Activated CD4-positive, alpha-beta T cell treated with anti-CD3 and anti-CD28 coated beads for 1 hour (primary cell): ENCODE results near the gene SPTBN5.

Source experiments
- DNase-seq: peaks from one replicate; pipeline ENCODE4 v3.0.0-alpha.2; 2020

Gene SPTBN5

DNA sequence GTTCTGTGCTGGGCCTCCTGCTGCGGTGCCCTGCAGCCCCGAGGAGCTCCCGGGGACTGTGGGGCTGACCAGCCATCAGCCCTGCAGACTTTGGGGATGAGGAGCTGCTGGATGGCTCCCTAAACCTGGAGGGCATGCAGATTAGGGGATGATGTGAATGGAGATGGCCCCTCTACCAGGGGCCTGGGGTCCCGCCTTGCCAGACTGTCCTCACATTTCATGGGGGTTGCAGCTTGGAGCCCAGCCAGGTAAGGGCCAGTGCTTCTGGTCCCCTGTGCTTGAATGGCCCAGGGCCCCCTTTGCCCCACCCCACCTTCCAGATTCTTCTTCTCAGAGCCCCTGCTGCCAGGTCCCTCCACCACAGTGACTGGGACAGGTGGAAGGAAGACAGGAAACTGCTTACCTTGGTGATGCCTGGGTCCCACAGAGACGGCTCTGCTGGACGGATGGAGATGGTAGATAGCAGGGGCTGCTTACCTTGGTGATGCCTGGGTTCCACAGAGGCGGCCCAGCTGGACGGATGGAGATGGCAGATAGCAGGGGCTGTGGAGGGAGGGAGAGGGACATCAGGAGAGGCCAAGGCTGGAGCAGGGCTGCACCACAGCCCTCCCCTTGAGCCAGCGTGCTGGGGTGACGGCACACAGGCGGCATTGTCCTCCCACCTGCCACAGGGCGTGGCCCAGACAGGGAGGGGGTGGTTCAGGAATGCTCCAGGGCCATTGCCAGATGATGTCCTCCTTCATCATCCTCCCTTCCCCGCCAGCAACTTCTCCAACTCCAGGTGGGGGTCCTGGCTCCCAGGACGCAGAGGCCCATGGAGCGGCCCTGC, at the start of gene SPTBN5:
Gene SPTBN5 (minus strand): TSS at position 632 of the 829 bp plus-strand sequence. CDS start 556 bp downstream, at position 76.
- DNase-seq = no peak

DNA sequence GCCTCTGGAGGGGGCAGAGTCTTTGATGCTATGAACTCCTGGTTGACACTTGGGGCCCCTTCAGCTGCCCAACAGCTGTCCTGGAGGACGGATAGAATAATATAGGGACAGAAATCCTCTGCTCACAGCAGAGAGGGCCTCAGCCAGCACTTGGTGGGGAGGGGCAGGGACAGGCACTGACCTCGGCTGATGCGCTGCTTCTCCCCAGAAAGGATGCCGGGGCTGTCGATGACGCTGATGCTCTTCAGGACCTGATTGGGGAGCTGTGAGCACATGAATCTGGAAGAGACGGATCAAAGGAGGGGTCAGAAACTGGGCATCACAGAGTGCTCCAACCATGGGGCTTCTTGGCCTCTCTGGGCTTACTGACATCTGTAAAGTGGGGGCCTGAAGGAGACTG, 49.0 kb upstream of the SPTBN5 start:
- no peak for DNase-seq

DNA sequence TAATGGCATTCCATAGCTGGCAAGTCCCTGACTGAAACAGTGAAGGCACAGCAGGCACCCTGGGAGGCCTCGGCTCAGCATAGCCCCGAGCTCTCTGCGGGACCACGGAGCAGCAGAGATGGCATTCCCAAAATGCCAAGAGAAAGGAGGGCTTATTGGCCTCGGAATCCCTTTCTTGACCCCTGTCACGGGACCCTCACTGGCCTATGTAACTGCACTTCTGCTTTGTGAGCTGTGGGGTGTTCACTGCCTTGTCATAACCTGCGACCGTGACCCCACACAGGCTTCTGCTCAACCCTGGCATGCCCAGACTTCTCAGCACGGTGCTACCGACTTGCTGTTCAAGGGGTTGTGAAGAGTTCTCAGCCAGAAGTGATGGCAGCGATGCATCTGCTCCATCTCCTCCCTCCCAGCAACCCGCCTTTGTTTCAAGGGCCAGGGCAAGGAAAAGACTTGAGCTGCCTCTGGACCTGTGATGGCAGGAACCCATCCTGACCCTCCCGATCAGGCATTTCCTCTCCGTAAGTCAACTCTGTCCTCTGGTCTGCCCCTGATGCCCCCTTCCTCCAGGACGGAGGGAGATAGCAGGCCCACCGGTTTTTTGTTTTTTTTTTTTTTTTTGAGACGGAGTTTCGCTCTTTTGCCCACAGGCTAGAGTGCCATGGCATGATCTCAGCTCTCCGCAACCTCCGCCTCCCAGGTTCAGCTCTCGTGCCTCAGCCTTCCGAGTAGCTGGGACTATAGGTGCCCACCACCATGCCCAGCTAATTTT, 48.0 kb upstream of the SPTBN5 start:
- no peak for DNase-seq

DNA sequence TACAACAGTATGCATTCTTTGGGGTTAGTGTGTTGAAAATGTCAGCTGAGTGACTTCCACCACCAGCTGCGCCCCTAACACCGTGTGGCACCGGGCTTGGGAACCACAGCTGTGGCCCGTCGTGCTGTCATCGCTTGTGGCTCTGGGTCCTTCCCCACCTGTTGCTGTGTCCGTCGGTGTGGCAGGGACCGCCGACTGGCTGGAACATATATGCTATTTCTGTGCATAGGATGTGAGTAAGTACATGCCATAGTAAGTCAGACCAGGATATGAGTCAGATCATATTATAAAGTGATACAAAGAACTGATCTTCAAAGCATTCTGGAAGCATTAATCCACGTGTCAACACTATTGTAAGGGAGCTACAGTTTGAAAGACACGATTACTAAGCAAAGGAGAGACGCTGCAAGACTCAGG, 46.6 kb upstream of the SPTBN5 start:
- no peak for DNase-seq

DNA sequence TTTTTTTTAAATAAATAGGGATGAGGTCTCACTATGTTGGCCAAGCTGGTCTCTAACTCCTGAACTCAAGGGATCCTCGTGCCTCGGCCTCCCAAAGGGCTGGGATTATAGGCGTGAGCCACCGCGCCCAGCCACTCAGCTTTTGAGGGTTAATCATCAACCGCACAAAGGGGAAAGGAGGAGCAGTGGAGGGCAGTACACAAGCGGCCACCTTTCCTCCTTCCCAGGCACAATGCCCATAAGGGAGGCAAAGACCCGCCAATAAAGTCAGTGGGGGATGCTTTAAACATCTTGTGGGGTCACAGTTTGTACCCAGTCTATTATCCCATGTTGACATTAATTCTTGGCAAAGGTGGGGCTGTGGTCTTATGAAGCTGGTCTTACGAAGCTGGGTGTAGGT, 46.1 kb upstream of the SPTBN5 start:
- no peak for DNase-seq

DNA sequence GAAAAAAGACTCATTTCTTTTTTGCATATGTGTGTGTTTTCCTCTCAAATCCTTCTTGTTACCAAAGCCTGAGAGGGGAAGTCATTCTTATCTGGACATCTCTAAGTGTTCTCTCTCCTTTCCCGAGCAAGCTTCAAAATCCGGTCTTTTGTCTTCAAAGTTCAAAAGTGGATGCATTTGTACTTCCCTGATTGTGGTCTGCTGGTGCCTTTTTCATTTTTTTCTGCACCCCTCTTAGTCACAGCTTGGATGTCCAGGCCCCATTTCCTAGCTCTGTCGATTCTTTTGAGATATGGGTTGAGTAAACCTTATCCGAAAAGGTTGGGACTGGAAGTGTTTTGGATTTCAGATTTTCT, 43.7 kb upstream of the SPTBN5 start:
- DNase-seq = no peak

DNA sequence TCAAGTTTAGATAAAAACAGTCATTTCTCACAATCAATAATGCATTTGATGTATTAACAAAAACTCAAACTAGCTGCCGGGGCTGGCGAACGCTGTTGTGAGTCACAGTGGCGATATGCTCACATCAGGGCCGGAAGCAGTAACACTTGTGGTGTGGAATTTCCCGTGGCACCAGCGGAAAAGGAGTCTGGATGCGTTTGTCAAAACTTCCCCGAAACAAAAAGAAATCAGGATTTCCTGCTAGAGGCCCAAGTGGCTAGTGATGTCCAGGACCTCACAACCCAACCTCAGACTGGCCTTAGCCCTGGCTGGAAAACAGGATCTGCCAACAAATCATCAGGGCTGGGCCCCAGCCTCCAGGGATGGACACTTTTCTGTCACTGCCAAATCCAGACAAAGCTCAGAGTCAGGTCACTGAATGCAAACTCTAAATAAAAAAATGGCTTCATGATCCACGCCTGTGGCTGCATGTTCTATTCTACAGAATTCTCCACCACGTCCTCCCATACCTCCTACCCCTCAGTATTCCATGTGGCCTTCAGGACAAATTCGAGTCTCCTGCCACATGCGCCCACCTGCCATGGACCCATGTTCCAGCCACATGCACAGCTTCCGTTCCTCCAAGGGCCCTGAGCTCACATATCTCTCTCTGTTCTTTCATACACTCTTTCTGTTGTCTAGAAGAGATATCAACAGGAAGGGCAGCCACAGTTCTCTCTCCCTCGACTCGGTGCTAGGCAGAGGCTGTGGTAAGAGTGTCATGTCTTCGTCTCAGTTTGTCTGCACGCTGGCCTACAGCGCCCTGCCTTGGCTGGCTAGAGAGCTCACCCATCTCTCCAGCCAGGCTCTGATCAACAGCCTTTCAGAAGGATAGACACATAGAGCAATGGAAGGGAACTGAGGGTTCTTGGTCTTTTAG, 43.1 kb upstream of the SPTBN5 start:
- DNase-seq = peak; percentile 67

DNA sequence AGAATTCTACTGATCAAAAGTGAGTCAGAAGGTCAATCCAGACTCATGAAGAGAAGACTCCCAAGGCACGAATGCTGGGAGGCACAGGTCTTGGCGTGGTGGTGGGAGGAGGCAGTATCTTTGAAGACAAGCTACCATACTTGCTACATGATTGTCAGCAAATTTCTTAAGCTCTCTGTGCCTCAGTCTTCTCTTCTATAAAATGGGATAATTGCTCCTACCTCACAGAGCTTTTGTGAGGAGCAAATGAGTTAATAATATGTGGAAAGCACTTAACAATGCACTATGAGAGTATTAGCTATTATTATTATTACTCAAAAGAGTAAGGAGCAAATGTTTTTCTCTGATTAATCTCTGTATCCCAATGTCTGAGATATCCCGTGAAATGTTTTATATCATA, 42.3 kb upstream of the SPTBN5 start:
- no peak for DNase-seq

DNA sequence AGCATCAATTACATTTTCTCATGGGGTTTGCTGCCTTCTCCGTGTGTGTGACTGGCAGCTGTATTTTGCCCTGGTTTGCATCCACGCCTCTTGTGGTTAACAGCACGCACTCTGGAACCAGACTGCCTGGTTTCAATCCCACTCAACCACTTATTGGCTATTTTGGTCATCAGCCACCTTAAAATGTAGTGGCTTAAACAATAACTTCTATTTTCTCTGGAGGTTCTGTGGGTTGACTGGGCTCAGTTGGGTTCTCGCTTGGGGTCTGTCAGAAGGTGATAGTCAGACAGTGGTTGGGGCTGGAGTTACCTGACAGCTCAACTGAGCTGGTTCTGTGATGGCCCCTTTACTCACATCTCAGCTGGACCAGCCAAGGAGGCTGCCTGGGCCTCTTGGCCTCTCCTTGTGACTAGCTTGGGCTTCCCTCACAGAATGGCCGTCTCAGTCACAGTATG, 41.7 kb upstream of the SPTBN5 start:
- DNase-seq = no peak

DNA sequence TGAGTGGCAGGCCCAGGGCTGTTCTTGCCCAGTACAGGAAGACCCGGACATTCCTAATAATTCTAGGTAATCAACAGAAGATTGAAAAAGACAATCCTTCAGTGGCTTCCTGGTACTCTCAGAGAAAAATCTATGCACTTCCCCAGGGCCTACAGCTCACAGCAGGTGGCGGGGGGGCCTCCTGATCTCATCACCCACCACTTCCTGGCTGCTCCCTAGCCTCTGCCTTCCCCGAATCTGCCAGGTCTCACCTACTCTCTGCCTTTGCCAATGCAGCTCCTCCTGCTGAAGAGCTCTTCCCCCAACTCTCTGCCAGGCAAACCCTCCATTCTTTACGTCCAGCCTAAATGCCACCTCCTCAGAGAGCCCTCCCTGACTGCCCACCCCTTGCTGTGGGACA, 41.0 kb upstream of the SPTBN5 start:
- peak; percentile 62 for DNase-seq

DNA sequence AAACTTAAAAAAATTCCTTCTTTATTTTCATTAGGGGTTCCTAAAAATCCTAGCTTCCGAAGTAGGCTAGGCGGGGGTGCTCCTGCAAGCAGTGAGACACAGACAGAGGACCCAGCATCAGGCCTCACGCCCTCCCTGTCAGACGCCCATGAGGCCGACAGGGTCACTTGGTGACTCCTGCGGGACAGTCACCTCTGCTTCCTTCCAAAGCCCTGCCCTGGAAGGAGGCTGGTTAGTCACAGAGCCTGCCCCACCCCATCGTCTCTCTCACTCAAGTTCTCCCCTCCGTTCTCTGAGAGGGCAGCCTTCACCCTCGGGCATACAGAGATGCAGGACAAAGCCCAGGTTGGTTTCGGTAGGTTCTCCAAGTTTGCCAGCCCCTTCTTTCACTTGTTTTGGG, 39.9 kb upstream of the SPTBN5 start:
- no peak for DNase-seq

DNA sequence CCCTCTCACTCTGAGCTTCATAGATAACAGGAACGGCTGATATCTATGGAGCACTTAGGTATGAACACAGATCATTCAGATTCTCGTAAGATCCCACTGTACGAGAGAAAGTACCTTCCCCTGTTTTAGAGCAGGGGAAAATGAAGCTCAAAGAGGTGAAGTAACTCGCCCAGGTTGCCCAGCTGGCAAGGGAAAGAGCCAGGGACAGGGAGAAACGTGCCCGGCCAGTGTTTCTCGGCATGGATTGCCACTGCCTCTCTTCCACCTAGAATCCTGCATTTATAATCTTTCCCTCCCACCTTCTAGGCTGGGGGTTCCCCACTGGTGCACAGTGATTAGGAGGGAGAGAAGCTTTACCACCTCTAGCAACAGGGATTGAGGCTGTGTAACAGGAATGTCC, 39.5 kb upstream of the SPTBN5 start:
- DNase-seq = no peak

DNA sequence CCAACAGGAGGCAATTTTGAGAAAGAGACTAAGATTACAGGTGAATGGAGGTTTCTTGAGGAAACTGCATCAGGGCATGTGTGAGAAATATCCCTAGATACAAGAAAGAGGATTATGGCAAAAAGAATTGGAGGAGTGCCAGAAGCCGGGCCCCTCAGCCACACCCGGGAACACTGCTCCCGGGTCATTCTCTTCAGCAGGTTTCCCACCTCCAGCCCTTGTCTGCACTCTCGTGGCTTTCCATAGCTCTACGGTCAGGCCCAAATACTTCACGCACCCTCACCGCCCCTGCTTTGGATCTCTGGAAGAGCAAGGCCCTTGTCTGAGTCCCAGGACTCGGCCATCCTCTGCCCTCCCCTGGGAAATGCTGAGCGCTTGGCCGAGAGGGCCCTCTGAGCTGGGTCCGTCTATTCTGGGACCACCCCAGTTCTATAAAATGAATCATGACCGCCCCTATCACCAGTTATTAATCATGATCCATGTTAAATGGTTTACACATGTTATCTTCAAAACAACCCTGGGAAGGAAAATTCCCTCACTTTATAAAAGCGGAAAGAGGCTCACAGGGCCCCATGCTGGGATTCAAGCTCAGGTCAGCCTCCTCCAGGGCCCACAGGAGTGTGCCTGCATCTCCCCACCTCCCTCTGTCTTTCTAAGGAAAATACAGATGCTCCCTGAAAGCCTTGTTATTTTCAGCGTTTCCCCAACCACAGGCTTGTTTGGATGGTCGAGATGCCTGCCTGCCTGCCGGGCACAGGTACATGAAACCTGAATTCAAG, 38.8 kb upstream of the SPTBN5 start:
- no peak for DNase-seq

DNA sequence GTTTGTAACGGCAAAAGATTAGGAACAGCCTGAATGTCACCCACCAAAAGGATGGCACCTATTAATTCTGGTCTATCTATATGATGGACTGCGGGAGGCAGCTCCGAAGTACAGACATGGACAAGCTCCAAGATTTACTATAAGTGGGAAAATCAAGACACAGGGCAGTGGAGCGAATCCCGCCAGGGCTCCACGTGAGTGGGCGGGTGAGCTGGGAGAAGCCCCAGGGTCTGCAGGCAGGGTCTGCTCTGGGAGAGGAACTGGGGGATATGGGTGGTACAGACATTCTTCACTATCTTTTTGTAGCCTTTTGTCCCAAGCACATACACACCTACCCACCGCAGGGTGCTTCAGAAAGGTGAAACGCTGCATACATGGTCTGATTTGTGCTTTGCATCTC, 38.2 kb upstream of the SPTBN5 start:
- DNase-seq = no peak

DNA sequence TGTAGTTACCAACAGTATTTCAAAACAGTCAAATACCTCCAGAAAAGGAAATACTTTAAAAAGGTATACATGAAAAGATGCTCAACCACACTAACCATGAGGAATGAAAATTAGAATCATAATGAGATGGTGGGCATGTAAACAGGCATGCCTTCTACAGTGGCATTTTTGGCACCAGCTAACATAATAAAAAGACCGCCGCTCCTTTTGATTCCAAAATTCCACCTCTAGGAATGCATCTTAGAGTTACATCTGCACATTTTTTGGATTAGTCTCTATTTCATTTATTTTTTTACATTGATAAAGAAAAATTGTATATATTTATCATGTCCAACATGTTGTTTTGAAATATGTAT, 37.0 kb upstream of the SPTBN5 start:
- DNase-seq = no peak

DNA sequence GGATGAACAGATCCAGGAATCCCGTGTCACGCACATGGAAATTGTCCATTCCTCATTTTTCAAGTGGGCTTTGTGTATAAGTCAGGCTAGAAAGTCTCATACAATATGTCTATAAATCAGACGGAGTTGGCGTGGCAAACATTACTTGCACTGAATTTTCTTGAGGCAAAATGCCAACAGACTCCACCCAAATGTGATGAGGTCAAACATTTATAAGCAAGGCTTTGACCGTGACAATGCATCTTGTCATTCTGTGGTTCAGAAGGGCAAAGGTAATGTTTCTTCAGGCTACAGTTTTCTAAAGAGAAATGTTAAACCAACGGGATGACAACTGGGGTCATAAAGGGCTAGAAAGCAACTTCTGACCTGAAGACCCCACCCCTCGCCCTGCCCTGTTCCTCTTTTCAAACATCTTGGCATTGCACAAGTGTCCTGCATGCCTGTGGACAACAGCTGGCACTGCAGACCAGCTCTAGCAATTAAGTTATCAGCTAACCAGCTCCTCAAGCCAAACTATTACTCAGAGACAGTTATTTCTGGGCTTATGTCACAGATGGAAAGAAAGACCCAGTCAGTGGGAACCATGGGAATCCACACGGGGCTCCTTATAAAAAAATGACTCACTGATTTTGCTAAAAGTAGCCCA, 36.5 kb upstream of the SPTBN5 start:
- DNase-seq = no peak

DNA sequence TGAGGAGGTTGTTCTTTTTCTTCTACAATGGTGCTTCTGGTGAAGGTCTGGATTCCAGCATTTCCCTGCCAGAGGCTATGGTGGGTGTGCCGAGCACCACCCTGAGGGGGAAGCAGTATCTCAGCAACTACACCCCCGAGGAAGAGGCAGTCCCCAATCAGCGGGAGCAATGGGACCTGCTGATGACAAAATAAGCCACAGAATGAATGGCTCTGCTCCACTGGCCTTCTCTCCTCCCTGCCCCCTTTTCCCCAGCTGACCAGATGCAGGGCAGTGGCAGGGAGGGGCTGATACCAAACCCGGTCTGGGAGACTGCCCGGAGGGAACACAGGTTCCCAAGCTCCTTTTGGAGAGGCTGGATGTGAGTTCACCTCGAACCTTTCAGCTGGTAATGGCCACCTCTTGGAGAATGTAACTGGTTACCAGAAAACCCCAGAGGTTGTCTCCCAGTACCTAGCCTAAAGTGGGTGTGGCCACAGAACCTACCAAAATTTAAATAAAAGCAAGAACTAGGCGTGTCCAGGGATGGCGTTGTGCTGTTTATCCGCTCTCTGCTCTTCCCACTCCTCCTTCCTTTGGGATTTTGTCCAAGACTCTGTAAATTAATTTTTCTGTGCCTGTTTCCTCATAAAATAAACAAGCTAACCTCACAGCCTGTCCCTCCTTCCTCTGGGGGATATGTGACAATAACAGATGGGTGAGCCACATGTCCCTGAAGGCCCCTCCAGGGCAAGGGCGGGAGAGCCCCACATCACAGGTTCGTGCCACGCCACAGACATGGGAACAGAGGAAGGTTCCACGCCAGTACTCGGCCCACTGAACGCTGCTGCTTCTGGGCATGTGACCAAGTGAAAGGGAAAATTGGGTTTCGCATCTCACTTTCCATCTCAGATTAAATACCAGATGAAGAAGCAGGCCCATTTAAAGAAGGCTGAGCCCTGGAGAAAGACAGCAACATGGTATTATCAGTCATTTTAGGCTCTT, 35.1 kb upstream of the SPTBN5 start:
- no peak for DNase-seq

DNA sequence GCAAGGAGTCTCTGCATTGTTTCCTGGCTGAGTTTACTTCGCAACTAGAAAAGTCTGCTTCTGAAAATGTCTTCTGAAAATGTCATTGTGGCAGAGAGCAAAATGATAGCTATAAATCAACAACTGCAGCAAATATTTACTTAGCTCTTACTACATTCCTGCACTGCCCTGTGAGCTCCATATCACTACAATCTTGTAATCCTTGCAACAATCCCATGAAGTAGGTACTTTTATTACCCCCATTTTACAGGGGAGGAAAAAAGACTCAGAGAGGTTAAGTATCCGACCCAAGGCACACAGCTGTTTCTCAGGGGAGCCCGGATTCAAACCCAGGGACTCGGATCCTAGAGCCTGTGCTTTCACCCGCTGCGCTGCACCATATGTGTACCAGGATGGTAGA, 34.2 kb upstream of the SPTBN5 start:
- no peak for DNase-seq

DNA sequence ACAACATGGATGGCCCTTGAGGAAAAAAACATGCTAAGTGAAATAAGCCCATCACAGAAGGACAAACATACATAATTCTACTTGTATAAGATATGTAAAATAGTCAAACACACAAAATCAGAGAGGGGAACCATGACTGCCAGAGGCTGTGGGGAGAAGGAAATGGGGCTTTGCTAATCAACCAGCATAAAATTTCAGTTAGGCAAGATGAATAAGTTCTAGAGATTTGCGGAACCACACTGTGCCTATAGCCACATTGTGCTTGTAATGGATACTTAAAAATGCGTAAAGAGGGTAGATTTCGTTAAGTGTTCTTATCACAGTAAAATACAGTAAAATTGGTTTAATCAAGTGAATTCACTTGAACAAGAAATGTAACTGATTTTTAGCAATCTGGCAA, 33.7 kb upstream of the SPTBN5 start:
- no peak for DNase-seq

DNA sequence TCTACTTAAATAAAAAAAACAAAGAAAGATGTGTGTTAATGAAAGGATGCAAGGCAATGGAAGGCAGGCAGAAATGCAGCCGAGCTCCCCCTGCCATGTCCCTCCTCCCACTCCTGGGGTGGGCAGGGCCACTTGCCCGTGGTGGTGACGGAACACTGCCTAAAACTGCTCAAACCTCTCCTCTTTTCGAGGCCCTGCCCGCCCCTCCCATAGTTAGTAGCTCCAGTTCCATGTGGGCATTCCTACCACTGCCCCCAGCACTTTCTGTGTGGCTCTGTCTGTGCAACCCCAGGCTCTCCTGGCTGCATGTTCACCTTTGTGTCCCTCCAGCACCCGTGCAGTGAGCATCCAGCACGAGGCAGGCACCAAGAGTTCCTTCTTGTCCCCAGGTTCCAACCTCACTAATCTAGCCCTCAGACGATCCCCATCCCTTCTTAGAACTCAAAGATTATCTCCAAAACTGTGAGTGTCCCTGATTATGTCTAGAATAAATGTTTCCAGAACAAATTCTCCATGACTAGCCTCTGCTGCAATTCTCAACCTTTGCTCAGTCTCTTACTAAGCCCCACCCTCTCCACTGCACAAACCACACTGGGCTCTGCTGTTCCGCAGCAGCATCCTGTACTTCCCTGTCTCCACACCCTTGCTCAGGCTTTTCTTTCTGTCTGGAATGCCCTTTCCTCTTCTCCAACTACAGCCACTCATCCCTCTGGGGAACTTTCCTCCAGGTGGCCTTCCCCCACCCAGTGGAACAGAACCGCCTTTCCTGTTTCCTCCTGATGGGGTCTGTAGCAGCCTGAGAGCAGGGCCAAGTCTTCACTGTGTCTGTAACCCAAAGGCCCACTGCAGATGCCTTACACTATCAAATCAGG, 32.6 kb upstream of the SPTBN5 start:
- DNase-seq = no peak
